ENCODE results near the gene HOXD4. TPM values are rescaled to one million over a fixed set of nuclear protein-coding genes. Genes with fewer than 3 reads are reported as not detected.

Gene HOXD4
- total RNA-seq, 4 donors from 2014 or later, result 1.9 to 3.1 TPM; not detected in 2

GRCh38 chr2:176123411-176124109 lies 27.8 kb upstream of the HOXD4 start:
- no peak for DNase-seq (ENCODE audit: low spot score in 2 of 2)
- H3K4me3 ChIP-seq, result peak overlapping the region; percentile 62
- TF ChIP-seq POLR2AphosphoS5 (IDR thresholded peaks at IDR 0.05) (no peak), EP300 (IDR thresholded peaks at IDR 0.05) (no peak), POLR2A (IDR thresholded peaks at IDR 0.05) (no peak), CTCF (IDR thresholded peaks at IDR 0.05) (no peak)
- H3K9me3 ChIP-seq, result no peaks in the 10 kb centered on the region
- peaks cover 34% of the 10 kb centered on the region for H3K4me1 ChIP-seq
- peaks cover 97% of the 10 kb centered on the region for H3K27me3 ChIP-seq
- H3K27ac ChIP-seq, result no peak overlapping the region
- H3K36me3 ChIP-seq, result no peaks in the 10 kb centered on the region
- 23% methylated on average over 27 of the region's 40 CpGs for WGBS

- no peak for DNase-seq (ENCODE audit: low spot score in 2 of 2)
- no peak for TF ChIP-seq POLR2A (IDR thresholded peaks at IDR 0.05)
- Histone ChIP-seq H3K9me3 (no peaks in the 10 kb centered on the region), H3K36me3 (no peaks in the 10 kb centered on the region), H3K4me3 (peak overlapping the region; percentile 62), H3K27me3 (peaks cover 97% of the 10 kb centered on the region), H3K4me1 (peaks cover 42% of the 10 kb centered on the region), H3K27ac (no peak overlapping the region)
- WGBS, result 29% methylated on average over 12 of the region's 34 CpGs
These were observed 27.0 kb upstream of the HOXD4 start for GRCh38 chr2:176124110-176124946.

- H3K4me3 ChIP-seq, result no peak overlapping the region
- no peaks in the 10 kb centered on the region for H3K9me3 ChIP-seq
- H3K27ac ChIP-seq, result no peak overlapping the region
- no peaks in the 10 kb centered on the region for H3K36me3 ChIP-seq
- H3K27me3 ChIP-seq, result peaks cover 97% of the 10 kb centered on the region
- H3K4me1 ChIP-seq, result peaks cover 50% of the 10 kb centered on the region
- DNase-seq (ENCODE audit: low spot score in 2 of 2), result no peak
- WGBS, result 49% methylated on average over 5 of the region's 9 CpGs
- TF ChIP-seq POLR2A (IDR thresholded peaks at IDR 0.05), result no peak
- TF ChIP-seq CTCF (IDR thresholded peaks at IDR 0.05), result no peak
- no peak for TF ChIP-seq EP300 (IDR thresholded peaks at IDR 0.05)
- no peak for TF ChIP-seq POLR2AphosphoS5 (IDR thresholded peaks at IDR 0.05)
These were observed 26.2 kb upstream of the HOXD4 start for GRCh38 chr2:176124947-176125771.

GRCh38 chr2:176125772-176126054 lies 25.6 kb upstream of the HOXD4 start:
- no peak overlapping the region for H3K27ac ChIP-seq

More at GRCh38 chr2:176125772-176126054, 25.6 kb upstream of the HOXD4 start:
- no peak for DNase-seq (ENCODE audit: low spot score in 2 of 2)
- Histone ChIP-seq H3K36me3 (no peaks in the 10 kb centered on the region), H3K9me3 (no peaks in the 10 kb centered on the region), H3K4me3 (no peak overlapping the region), H3K4me1 (peaks cover 55% of the 10 kb centered on the region), H3K27me3 (peaks cover 97% of the 10 kb centered on the region)
- 50% methylated on average over 6 of the region's 6 CpGs for WGBS
- TF ChIP-seq POLR2AphosphoS5 (IDR thresholded peaks at IDR 0.05), result no peak
- no peak for TF ChIP-seq POLR2A (IDR thresholded peaks at IDR 0.05)
- TF ChIP-seq EP300 (IDR thresholded peaks at IDR 0.05), result no peak
- TF ChIP-seq CTCF (IDR thresholded peaks at IDR 0.05), result no peak

All from suprapubic skin (tissue), 4 donors.